ENCODE measurements around the gene COL27A1.

GRCh38 chr9:114321759-114322158 lies 166.4 kb downstream of the COL27A1 start:
- no peak for TF ChIP-seq TAF1 (IDR thresholded peaks at IDR 0.05; ENCODE audit: borderline replicate concordance, low read depth, low read length)
- TF ChIP-seq POLR2A (IDR thresholded peaks at IDR 0.05; ENCODE audit: low read depth, low read length): no peak
- no peak for TF ChIP-seq POLR2AphosphoS5 (IDR thresholded peaks at IDR 0.05; ENCODE audit: low read depth, low read length)

Measured in GM12892 (cell line).